Right lobe of liver (tissue), 6 donors: ENCODE data around the gene NFATC1. TPM values are rescaled to one million over a fixed set of nuclear protein-coding genes. Genes with fewer than 3 reads are reported as not detected.

Source experiments
- ATAC-seq, 4 donors: fragments of 200-7000 bp; cut with Tn5 transposase; one replicate each; pipeline ENCODE4 v1.9.1; 2020; ENCODE audit warnings: mild to moderate bottlenecking in 4 of 4, moderate library complexity in 4 of 4
- DNase-seq, 3 donors: peaks; one replicate each; pipeline ENCODE4 v3.0.0-alpha.2; 2020
- H3K27ac ChIP-seq, 3 donors: fragments of 200-600 bp; one replicate each; pipeline ENCODE4 v1.8.0; 2022
- H3K27me3 ChIP-seq, 2 donors: fragments of 200-600 bp; one replicate each; pipeline ENCODE4 v1.8.0; 2022
- H3K36me3 ChIP-seq, 4 donors: fragments of 200-600 bp; sonication (generic) in 1 of 4; one replicate each; pipeline versions ENCODE4 v1.5.1 to v1.8.0; 2017 to 2022; ENCODE audit warnings: control low read depth in 1 of 4
- H3K4me1 ChIP-seq, 4 donors: fragments of 200-600 bp; sonication (generic) in 1 of 4; one replicate each; pipeline versions ENCODE4 v1.5.1 to v1.8.0; 2017 to 2022; ENCODE audit warnings: control low read depth in 1 of 4
- H3K4me3 ChIP-seq, 3 donors: fragments of 200-600 bp; one replicate each; pipeline ENCODE4 v1.8.0; 2022
- H3K9me3 ChIP-seq, 4 donors: fragments of 200-600 bp; sonication (generic) in 1 of 4; one replicate each; pipeline versions ENCODE4 v1.5.1 to v1.8.0; 2017 to 2022; ENCODE audit warnings: control low read depth in 1 of 4
- CTCF ChIP-seq, 4 donors: fragments of 200-600 bp in 3 of 4; fragments of 450-650 bp in 1 of 4; IDR thresholded peaks; one replicate each; pipeline versions ENCODE4 v1.5.1 to v1.8.0; 2016 to 2022; ENCODE audit warnings: antibody characterized with exemption in 4 of 4, mild to moderate bottlenecking in 2 of 4
- POLR2A ChIP-seq: fragments of 450-650 bp; IDR thresholded peaks from one replicate; pipeline ENCODE4 v1.6.1; 2017; ENCODE audit warnings: antibody characterized with exemption, mild to moderate bottlenecking
- whole genome bisulfite sequencing: methylation state at CpG from one replicate; pipeline ENCODE4 v1.1.6; 2018; ENCODE audit warnings: low coverage, low lambda C conversion rate; ENCODE audit not compliant: insufficient coverage; ENCODE audit errors: missing lambda C conversion rate; 5-methylcytosine and 5-hydroxymethylcytosine counted together
- intact Hi-C, 2 donors: fragments of 100-400 bp; cut with DNase I; formaldehyde crosslinking; loops; one replicate each; pipeline versions ENCODE4 v1.11.2 to v1.14.1; 2022
- total RNA-seq, 6 experiments: library from RNA; depleted of rRNA in 2 of 6; stranded (reverse); fragments of >200 nt in 2 of 6; fragmentation: NEBNext Ultra II Directional in 3 of 6; extraction: Animal tissue kit (Norgen Biotek cat#: 25700) in 3 of 6; gene quantifications; one replicate each; pipeline versions ENCODE4 v1.1.0 to v1.2.4, GENCODE V29; 2016 to 2023
- donor health status: DM: no; HTN: yes; CAD: no.
- donor health status: DM: no; HTN: no; CAD: no.
- donor health status: DM: no; HTN: no; CAD: no.
- donor health status: DM: no; HTN: yes; CAD: no.
- donor health status: DM: no; HTN: yes; CAD: no.

Gene NFATC1
- total RNA-seq, 6 experiments from 2014 or later: 1.00 to 4.3 (median 2.9) TPM

GRCh38 chr18:79379931-79380815 is 15.6 kb upstream of the NFATC1 start:
- Histone ChIP-seq H3K9me3 (no peaks in the 10 kb centered on the region), H3K36me3 (no peaks in the 10 kb centered on the region), H3K4me1 (no peaks in the 10 kb centered on the region), H3K27ac (no peak overlapping the region), H3K27me3 (no peaks in the 10 kb centered on the region), H3K4me3 (no peak overlapping the region)
- ATAC-seq (peak in 1 of 4 donors; percentile 6), DNase-seq (no peak)
- intact Hi-C loops: loop anchor here (5.0 kb wide), 2 partner anchors 147 to 262 kb away; no protein-coding TSS in a partner anchor
- 100% methylated on average over 2 of the region's 40 CpGs for WGBS
- TF ChIP-seq CTCF (IDR thresholded peaks at IDR 0.05) (no peak), POLR2A (no peak)

- peak; percentile 71 to 86 (median 78) for TF ChIP-seq CTCF (IDR thresholded peaks at IDR 0.05)
- no peak for TF ChIP-seq POLR2A
These were observed 14.6 kb upstream of the NFATC1 start for GRCh38 chr18:79380816-79381806.

GRCh38 chr18:79381811-79382311 is 13.9 kb upstream of the NFATC1 start:
- WGBS: 80% methylated on average over 2 of the region's 16 CpGs
- intact Hi-C loops: loop anchor here (5.0 kb wide), 2 partner anchors 145 to 260 kb away; no protein-coding TSS in a partner anchor
- TF ChIP-seq POLR2A (no peak), CTCF (IDR thresholded peaks at IDR 0.05) (no peak)
- H3K27ac ChIP-seq: no peak overlapping the region
- H3K27me3 ChIP-seq: no peaks in the 10 kb centered on the region
- no peaks in the 10 kb centered on the region for H3K4me1 ChIP-seq
- DNase-seq: no peak
- H3K4me3 ChIP-seq: no peak overlapping the region
- H3K9me3 ChIP-seq: no peaks in the 10 kb centered on the region
- H3K36me3 ChIP-seq: no peaks in the 10 kb centered on the region
- no peak for ATAC-seq

More at GRCh38 chr18:79380816-79381806, 14.6 kb upstream of the NFATC1 start:
- H3K27ac ChIP-seq: no peak overlapping the region
- H3K36me3 ChIP-seq: no peaks in the 10 kb centered on the region
- 62% methylated on average over 11 of the region's 30 CpGs for WGBS
- ATAC-seq (peak; percentile 62 to 72 (median 72)), DNase-seq (peak in 1 of 3 donors; percentile 68)
- no peaks in the 10 kb centered on the region for H3K27me3 ChIP-seq
- H3K9me3 ChIP-seq: no peaks in the 10 kb centered on the region
- H3K4me3 ChIP-seq: no peak overlapping the region
- intact Hi-C loops: loop anchor here (5.0 kb wide), 2 partner anchors 146 to 261 kb away; no protein-coding TSS in a partner anchor
- no peaks in the 10 kb centered on the region for H3K4me1 ChIP-seq

GRCh38 chr18:79382681-79383387 is 12.9 kb upstream of the NFATC1 start:
- H3K4me1 ChIP-seq: no peaks in the 10 kb centered on the region
- no peaks in the 10 kb centered on the region for H3K36me3 ChIP-seq
- H3K27ac ChIP-seq: no peak overlapping the region
- no peaks in the 10 kb centered on the region for H3K9me3 ChIP-seq
- WGBS: 49% methylated on average over 8 of the region's 27 CpGs
- TF ChIP-seq CTCF (IDR thresholded peaks at IDR 0.05) (no peak), POLR2A (no peak)
- ATAC-seq (no peak), DNase-seq (peak in 1 of 3 donors; percentile 55)
- no peaks in the 10 kb centered on the region for H3K27me3 ChIP-seq
- intact Hi-C loops: loop anchor here (5.0 kb wide), 2 partner anchors 144 to 259 kb away; no protein-coding TSS in a partner anchor
- no peak overlapping the region for H3K4me3 ChIP-seq
